GM18858 (cell line): ENCODE results near the gene METTL6.
"Not testable (repeated sequence)": the region's sequence is repeated elsewhere in the genome, so short reads cannot be mapped to it uniquely, and the experiment has no call there.

Experiments
- ATAC-seq: cut with Tn5 transposase; IDR thresholded peaks from one replicate; pipeline ENCODE4 v1.9.1; 2021; ENCODE audit not compliant: unreplicated experiment

The METTL6 gene

GRCh38 chr3:15451216-15452113, 24.1 kb upstream of the METTL6 start:
- ATAC-seq: no peak

GRCh38 chr3:15450438-15451215, 23.3 kb upstream of the METTL6 start:
- no peak for ATAC-seq

GRCh38 chr3:15449489-15450224, 22.3 kb upstream of the METTL6 start:
- ATAC-seq: no peak

- ATAC-seq: no peak
These were observed 16.6 kb upstream of the METTL6 start for GRCh38 chr3:15443826-15444524.

- no peak for ATAC-seq
These were observed 13.5 kb upstream of the METTL6 start for GRCh38 chr3:15440891-15441290.

- ATAC-seq: no peak
These were observed 12.1 kb upstream of the METTL6 start for GRCh38 chr3:15439476-15439875.

GRCh38 chr3:15438983-15439382, 11.6 kb upstream of the METTL6 start:
- no peak for ATAC-seq

- no peak for ATAC-seq
These were observed 8.9 kb upstream of the METTL6 start for GRCh38 chr3:15436246-15436645.

- no peak for ATAC-seq
These were observed 7.4 kb upstream of the METTL6 start for GRCh38 chr3:15434756-15435155.

GRCh38 chr3:15433531-15433930, 6.2 kb upstream of the METTL6 start:
- ATAC-seq: no peak

- no peak for ATAC-seq
These were observed 4.0 kb upstream of the METTL6 start for GRCh38 chr3:15431256-15431837.

- no peak for ATAC-seq
These were observed 3.3 kb upstream of the METTL6 start for GRCh38 chr3:15430624-15431023.

GRCh38 chr3:15429080-15429479, 1.7 kb upstream of the METTL6 start:
- no peak for ATAC-seq

GRCh38 chr3:15428539-15428938, 1.2 kb upstream of the METTL6 start:
- ATAC-seq: no peak

GRCh38 chr3:15427981-15428380, 637 bp upstream of the METTL6 start:
- ATAC-seq: no peak

- no peak for ATAC-seq
These were observed 695 bp downstream of the METTL6 start for GRCh38 chr3:15426579-15427118.

- ATAC-seq: no peak
These were observed 6.5 kb downstream of the METTL6 start for GRCh38 chr3:15420871-15421270.

GRCh38 chr3:15410966-15411365, 16.4 kb downstream of the METTL6 start:
- not testable (repeated sequence) for ATAC-seq

GRCh38 chr3:15409774-15410173, 17.6 kb downstream of the METTL6 start:
- ATAC-seq: no peak

GRCh38 chr3:15409239-15409638, 18.1 kb downstream of the METTL6 start:
- no peak for ATAC-seq
